GM21786 (cell line): ENCODE measurements around the gene NTHL1.

Experiments
- ATAC-seq: cut with Tn5 transposase; IDR thresholded peaks from one replicate; pipeline ENCODE4 v1.9.1; 2021; ENCODE audit not compliant: unreplicated experiment

NTHL1 gene

GRCh38 chr16:2066139-2066538, 18.5 kb upstream of the NTHL1 start:
- no peak for ATAC-seq

- no peak for ATAC-seq
These were observed 16.8 kb upstream of the NTHL1 start for GRCh38 chr16:2064368-2064945.

- ATAC-seq: no peak
These were observed 16.2 kb upstream of the NTHL1 start for GRCh38 chr16:2063861-2064260.

- no peak for ATAC-seq
These were observed 15.2 kb upstream of the NTHL1 start for GRCh38 chr16:2062801-2063200.

DNA sequence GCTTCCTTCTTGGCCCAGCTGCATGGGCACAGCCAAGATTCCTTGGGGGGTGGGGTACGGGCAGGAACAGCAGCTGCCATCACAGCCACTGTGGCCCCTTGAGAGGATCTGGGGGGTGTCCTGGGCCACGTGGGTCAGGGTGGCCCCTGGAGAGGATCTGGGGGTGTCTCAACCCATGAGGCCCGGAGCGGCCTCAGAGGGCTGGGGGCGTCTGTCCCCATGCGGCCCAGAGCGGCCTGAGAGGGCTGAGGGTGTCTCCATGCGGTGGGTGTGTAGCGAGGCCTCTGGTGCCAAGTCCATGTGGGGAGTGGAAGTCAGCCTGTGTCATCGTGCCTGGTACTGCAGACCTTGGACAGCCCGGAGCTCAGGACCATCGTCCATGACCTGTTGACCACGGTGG, 13.9 kb upstream of the NTHL1 start:
- ATAC-seq: no peak

DNA sequence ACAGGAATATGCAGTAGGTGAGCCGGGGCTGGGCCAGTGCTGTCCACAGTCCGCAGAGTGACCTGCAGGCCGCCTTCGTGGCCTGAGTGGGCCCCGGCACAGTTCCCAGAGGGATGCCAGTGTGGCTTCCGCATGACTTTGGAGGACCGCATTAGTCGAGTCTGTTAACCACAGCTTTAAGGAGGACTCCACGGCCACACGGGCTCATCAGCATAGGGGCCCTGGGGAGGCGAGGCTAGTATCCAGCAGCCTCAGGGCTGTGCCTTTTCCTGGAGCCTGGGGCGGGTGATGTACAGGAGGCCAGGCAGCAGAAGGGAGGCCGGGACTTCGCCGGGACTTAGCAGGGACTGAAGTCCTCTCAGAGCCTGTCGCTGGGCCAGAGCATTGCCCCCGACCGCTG, 13.4 kb upstream of the NTHL1 start:
- no peak for ATAC-seq

DNA sequence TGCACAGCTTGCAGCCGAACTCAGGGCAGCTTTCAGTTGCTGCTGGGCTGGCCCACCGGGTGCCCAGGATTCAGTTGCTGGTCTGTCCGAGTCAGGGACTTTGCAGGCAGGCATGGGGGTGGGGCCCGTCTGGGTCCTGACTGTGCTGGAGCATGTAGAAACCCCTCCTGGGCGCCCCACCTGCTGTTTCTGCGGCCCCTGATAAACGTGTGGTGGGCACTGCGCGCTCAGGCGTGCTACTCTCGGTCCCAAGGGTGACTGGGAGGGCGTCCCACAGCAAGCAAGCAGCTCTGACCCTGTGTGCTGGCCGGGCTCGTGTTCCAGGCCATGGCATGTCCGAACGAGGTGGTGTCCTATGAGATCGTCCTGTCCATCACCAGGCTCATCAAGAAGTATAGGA, 12.7 kb upstream of the NTHL1 start:
- ATAC-seq: no peak

DNA sequence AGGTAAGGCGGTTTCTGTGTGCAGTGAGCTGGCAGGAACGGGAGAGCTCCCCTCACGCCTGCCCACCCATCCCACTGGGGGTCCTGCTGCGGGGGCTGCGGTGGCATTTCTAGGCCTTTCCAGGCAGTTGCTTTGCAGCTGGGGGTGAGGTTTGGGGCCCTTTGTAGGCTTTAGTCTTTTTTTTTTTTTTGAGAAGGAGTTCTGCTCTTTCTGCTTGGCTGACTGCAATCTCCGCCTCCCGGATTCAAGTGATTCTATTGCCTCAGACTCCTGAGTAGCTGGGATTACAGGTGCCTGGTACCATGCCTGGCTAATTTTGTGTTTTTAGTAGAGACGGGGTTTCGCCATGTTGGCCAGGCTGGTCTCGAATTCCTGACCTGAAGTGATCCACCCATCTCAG, 11.2 kb upstream of the NTHL1 start:
- ATAC-seq: no peak

GRCh38 chr16:2058420-2058819, 10.8 kb upstream of the NTHL1 start:
- no peak for ATAC-seq

- no peak for ATAC-seq
These were observed 9.8 kb upstream of the NTHL1 start for GRCh38 chr16:2057438-2057837.

GRCh38 chr16:2056681-2057407, 9.2 kb upstream of the NTHL1 start:
- ATAC-seq: no peak

- ATAC-seq: no peak
These were observed 8.4 kb upstream of the NTHL1 start for GRCh38 chr16:2056077-2056476.

DNA sequence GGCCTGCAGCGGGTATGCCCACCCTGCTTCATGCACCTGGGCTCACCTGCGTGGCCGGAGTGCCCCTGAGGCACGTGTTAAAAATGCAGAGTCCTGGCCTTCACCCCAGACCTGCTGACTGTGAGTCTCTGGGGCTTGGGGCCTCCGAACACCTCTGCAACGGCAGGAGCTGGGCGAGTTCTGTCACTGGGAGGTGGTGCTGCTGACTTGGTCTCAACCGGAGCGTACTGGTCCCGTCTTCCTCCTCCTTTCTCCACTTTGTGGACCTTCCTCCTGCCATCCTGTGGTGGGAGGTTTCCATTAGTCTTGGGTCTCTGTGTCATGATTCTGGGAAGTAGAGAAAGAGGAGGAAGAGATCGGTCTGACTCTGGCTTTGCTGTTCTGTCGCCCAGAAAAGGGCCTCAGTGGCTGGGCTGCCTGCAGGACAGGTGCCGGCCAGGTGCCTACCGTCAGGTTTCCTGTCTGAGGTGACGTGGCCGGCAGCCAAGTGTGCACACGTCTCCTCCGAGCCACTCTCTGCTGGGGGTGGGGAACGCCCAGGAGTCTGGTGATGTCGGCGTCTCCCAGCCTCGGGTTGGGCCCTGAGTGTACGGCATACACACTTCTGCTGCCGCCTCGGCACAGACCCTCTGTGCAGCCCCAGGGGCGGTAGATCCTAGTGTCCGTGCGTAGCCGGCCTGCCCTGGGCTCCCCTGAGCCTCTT, 7.1 kb upstream of the NTHL1 start:
- ATAC-seq: no peak

GRCh38 chr16:2053897-2054296, 6.3 kb upstream of the NTHL1 start:
- no peak for ATAC-seq

DNA sequence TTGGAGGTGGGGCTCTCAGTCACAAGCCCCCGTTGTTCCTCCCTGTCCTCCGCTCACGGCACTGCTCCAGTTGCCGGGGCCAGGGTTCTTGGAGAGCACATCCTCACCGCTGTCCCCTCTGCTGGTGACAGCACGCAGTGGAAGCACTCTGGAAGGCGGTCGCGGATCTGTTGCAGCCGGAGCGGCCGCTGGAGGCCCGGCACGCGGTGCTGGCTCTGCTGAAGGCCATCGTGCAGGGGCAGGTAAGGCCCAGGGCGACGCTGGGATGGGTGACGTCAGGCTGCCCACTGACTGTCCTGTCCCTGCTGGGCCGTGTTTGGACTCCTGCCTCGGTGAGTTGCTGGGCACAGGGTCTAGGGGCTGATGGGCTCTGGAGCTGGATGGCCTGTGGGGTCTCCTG, 5.6 kb upstream of the NTHL1 start:
- ATAC-seq: no peak

DNA sequence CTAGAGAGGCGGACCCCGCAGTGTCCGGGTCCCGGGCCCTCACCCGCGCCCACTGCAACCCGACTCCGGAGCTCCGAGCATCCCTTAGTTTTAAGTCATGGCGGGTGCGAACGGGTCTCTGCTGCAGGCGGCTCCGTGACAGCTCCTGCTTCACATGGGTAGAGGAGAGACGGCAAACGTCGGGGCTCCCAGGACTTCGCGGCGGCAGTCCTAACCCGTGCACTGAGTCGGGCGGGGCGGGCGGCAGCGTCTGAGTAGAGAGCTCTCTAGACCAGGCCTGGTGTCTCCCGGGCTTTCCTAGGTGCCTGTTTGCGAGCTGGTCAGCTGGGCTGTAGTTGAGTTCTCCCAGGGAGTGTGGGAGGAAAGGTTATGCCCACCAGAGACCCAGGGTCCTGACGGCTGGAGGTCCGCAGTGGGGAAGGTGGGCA, 496 bp upstream of the NTHL1 start:
- no peak for ATAC-seq

DNA sequence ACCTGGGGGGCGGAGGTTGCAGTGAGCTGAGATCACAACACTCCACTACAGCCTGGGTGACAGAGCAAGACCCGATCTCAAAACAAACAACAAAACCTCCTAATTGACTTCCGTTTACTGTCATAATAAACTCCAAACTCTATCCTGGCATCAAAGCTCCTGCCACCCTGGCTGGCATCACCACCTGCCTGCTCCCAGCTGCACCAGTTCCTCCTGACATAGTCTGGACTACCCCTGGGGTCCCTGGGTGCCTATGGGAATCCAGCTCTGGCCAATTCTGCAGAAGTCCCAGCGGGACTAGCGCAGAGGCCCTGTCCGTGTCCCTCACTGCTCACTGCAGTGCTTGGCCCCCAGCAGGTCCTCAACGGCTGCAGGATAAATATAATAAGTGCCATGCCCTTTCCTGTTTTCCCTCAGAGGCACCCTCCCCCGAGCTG, 723 bp downstream of the NTHL1 start:
- no peak for ATAC-seq

GRCh38 chr16:2045965-2046892, 1.4 kb downstream of the NTHL1 start:
- ATAC-seq: no peak

GRCh38 chr16:2044541-2044940, 3.1 kb downstream of the NTHL1 start:
- no peak for ATAC-seq

DNA sequence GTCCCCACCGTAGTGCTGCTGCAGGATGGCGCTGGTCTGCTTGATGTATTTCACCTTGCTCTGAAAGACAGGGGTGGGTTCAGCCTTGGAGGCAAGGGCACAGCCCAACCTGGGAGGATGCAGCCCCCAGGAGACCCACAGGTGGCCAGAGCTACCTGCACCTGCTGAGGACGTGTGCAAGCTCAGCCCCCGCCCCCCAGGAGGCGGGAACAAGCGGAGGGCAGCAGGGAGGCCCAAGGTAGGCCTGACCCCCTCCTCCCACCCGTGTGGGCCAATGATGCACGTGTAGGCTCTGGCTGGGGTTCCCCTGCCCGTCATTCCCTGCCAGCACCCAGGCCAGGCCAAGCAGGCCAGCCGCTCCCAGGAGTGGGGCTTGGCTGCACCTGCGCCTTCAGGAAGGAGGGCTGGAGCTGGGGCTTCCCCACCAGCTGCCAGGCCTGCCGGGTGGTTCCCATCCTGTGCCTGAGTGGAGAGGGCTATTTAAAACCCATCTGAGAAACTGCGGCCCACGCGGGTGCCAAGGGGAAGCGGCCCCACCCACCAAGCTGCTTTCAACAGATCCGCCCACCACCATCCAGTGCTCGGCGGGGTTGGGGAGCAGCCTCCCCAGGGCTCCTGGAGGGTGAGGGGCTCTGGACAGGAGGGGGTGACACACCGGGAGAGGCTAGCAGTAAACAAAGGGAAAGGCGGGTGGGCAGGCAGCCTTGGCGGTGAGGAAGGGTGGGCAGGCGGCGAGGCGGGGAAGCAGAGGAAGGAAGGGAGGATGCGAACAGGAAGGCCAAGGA, 3.8 kb downstream of the NTHL1 start:
- no peak for ATAC-seq
